Gastroesophageal sphincter (tissue), 3 donors: ENCODE measurements around the gene TMEM209.

Source experiments
- CTCF ChIP-seq, 4 experiments: fragments of 200-600 bp in 2 of 4; fragments of 450-650 bp in 2 of 4; sonication (generic) in 1 of 4; IDR thresholded peaks; one replicate each; pipeline ENCODE4 v1.5.1; 2017 to 2019; ENCODE audit warnings: antibody characterized with exemption in 4 of 4, mild to moderate bottlenecking in 2 of 4, moderate library complexity in 2 of 4
- EP300 ChIP-seq: sonication (generic); formaldehyde crosslinking; IDR thresholded peaks from one replicate; pipeline ENCODE4 v1.6.1; 2017; ENCODE audit warnings: antibody characterized with exemption, mild to moderate bottlenecking
- POLR2A ChIP-seq, 2 donors: fragments of 450-650 bp; IDR thresholded peaks; one replicate each; pipeline ENCODE4 v1.6.1; 2017; ENCODE audit warnings: antibody characterized with exemption in 2 of 2, mild to moderate bottlenecking in 2 of 2, moderate library complexity in 1 of 2
- POLR2AphosphoS5 ChIP-seq: sonication (generic); formaldehyde crosslinking; IDR thresholded peaks from one replicate; pipeline ENCODE4 v1.6.1; 2017; ENCODE audit warnings: antibody characterized with exemption

GRCh38 chr7:130147710-130148325, 57.4 kb downstream of the TMEM209 start:
- TF ChIP-seq CTCF (IDR thresholded peaks at IDR 0.05) (no peak), POLR2A (IDR thresholded peaks at IDR 0.05) (no peak), POLR2AphosphoS5 (no peak), EP300 (no peak)
